ENCODE data around the gene KCNMB2. TPM values are rescaled to one million over a fixed set of nuclear protein-coding genes. Genes with fewer than 3 reads are reported as not detected.

Gene KCNMB2
- total RNA-seq, 4 donors from 2014 or later, result not detected

- no peaks in the 10 kb centered on the region for H3K4me1 ChIP-seq
- no peaks in the 10 kb centered on the region for H3K36me3 ChIP-seq
- no peaks in the 10 kb centered on the region for H3K9me3 ChIP-seq
- H3K27ac ChIP-seq, result no peak overlapping the region
- no peak overlapping the region for H3K4me3 ChIP-seq
- TF ChIP-seq CTCF (IDR thresholded peaks at IDR 0.05), result no peak
- TF ChIP-seq POLR2A (IDR thresholded peaks at IDR 0.05), result no peak
- no peaks in the 10 kb centered on the region for H3K27me3 ChIP-seq
- no peak for DNase-seq
These were observed 91.8 kb downstream of the KCNMB2 start for GRCh38 chr3:178628037-178628436.

GRCh38 chr3:178629430-178630178 lies 93.4 kb downstream of the KCNMB2 start:
- Histone ChIP-seq H3K36me3 (no peaks in the 10 kb centered on the region), H3K9me3 (peaks cover 0 to 4% (median 0%) of the 10 kb centered on the region in 4 donors), H3K27ac (no peak overlapping the region), H3K27me3 (no peaks in the 10 kb centered on the region), H3K4me1 (no peaks in the 10 kb centered on the region), H3K4me3 (no peak overlapping the region)
- DNase-seq, result no peak
- TF ChIP-seq POLR2A (IDR thresholded peaks at IDR 0.05), result no peak
- no peak for TF ChIP-seq CTCF (IDR thresholded peaks at IDR 0.05)

GRCh38 chr3:178631950-178632349 lies 95.7 kb downstream of the KCNMB2 start:
- Histone ChIP-seq H3K27ac (no peak overlapping the region), H3K4me1 (no peaks in the 10 kb centered on the region), H3K27me3 (no peaks in the 10 kb centered on the region), H3K9me3 (peaks cover 0 to 4% (median 0%) of the 10 kb centered on the region in 4 donors), H3K36me3 (no peaks in the 10 kb centered on the region), H3K4me3 (no peak overlapping the region)
- DNase-seq, result no peak
- TF ChIP-seq POLR2A (IDR thresholded peaks at IDR 0.05) (no peak), CTCF (IDR thresholded peaks at IDR 0.05) (no peak)

- no peak overlapping the region for H3K27ac ChIP-seq
- H3K4me1 ChIP-seq, result no peaks in the 10 kb centered on the region
- TF ChIP-seq POLR2A (IDR thresholded peaks at IDR 0.05), result no peak
- TF ChIP-seq CTCF (IDR thresholded peaks at IDR 0.05), result no peak
- DNase-seq, result no peak
- H3K36me3 ChIP-seq, result no peaks in the 10 kb centered on the region
- no peak overlapping the region for H3K4me3 ChIP-seq
- peaks cover 0 to 4% (median 0%) of the 10 kb centered on the region in 4 donors for H3K9me3 ChIP-seq
- H3K27me3 ChIP-seq, result no peaks in the 10 kb centered on the region
These were observed 98.7 kb downstream of the KCNMB2 start for GRCh38 chr3:178634975-178635374.

- no peaks in the 10 kb centered on the region for H3K36me3 ChIP-seq
- H3K27ac ChIP-seq, result no peak overlapping the region
- TF ChIP-seq CTCF (IDR thresholded peaks at IDR 0.05) (no peak), POLR2A (IDR thresholded peaks at IDR 0.05) (no peak)
- no peaks in the 10 kb centered on the region for H3K27me3 ChIP-seq
- H3K9me3 ChIP-seq, result peaks cover 0 to 4% (median 0%) of the 10 kb centered on the region in 4 donors
- no peak for DNase-seq
- no peak overlapping the region for H3K4me3 ChIP-seq
- H3K4me1 ChIP-seq, result no peaks in the 10 kb centered on the region
These were observed 101.6 kb downstream of the KCNMB2 start for GRCh38 chr3:178637802-178638201.
